ENCODE results near the gene IL17B. TPM values are rescaled to one million over a fixed set of nuclear protein-coding genes. Genes with fewer than 3 reads are reported as not detected.

The IL17B gene
- total and polyA plus RNA-seq, 7 donors, result 0.82 to 9.6 (median 4.8) TPM; not detected in 2

GRCh38 chr5:149410721-149411432, 31.8 kb upstream of the IL17B start:
- H3K9me3 ChIP-seq, result no peaks in the 10 kb centered on the region
- H3K36me3 ChIP-seq, result peaks cover 82 to 91% (median 86%) of the 10 kb centered on the region in 4 donors
- H3K27me3 ChIP-seq, result no peaks in the 10 kb centered on the region
- peak; percentile 84 for DNase-seq
- H3K4me1 ChIP-seq, result peaks cover 0 to 36% (median 29%) of the 10 kb centered on the region in 4 donors
- 63 to 75% methylated on average over 15 of the region's 15 CpGs for WGBS, 2 donors
- H3K27ac ChIP-seq, result peak overlapping the region; percentile 96 to 98 (median 98)
- intact Hi-C loops (cut with DNase I), result no loop called here
- peak overlapping the region; percentile 75 to 95 (median 84) for H3K4me3 ChIP-seq
- no peak for TF ChIP-seq EP300 (IDR thresholded peaks at IDR 0.05)
- TF ChIP-seq, protein P1, sequence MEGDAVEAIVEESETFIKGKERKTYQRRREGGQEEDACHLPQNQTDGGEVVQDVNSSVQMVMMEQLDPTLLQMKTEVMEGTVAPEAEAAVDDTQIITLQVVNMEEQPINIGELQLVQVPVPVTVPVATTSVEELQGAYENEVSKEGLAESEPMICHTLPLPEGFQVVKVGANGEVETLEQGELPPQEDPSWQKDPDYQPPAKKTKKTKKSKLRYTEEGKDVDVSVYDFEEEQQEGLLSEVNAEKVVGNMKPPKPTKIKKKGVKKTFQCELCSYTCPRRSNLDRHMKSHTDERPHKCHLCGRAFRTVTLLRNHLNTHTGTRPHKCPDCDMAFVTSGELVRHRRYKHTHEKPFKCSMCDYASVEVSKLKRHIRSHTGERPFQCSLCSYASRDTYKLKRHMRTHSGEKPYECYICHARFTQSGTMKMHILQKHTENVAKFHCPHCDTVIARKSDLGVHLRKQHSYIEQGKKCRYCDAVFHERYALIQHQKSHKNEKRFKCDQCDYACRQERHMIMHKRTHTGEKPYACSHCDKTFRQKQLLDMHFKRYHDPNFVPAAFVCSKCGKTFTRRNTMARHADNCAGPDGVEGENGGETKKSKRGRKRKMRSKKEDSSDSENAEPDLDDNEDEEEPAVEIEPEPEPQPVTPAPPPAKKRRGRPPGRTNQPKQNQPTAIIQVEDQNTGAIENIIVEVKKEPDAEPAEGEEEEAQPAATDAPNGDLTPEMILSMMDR (IDR thresholded peaks at IDR 0.05), result no peak
- TF ChIP-seq POLR2A (IDR thresholded peaks at IDR 0.05), result peak; percentile 2 to 32
- peak; percentile 65 to 73 (median 67) for TF ChIP-seq POLR2AphosphoS5 (IDR thresholded peaks at IDR 0.05)

DNA sequence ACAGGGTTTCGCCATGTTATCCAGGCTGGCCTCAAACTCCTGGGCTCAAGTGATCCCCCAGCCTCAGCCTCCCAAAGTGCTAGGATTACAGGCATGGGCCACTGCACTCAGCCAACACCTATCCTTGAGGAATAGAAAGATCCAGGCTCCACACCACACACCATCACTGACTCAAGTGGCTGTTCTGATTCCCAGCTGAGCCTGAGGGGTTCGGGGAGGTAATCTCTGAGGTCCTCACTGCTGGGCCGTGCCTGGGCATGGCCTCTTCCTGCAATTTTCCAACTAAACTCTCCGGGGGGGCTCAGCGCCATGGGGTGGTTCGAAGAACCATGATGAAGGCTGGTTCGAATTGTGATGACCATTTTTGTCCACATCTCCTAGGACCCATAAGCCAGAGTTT, 31.0 kb upstream of the IL17B start:
- peak; percentile 56 for DNase-seq
- Histone ChIP-seq H3K27ac (peak overlapping the region; percentile 96 to 98 (median 98)), H3K27me3 (no peaks in the 10 kb centered on the region), H3K4me1 (peaks cover 0 to 36% (median 29%) of the 10 kb centered on the region in 4 donors), H3K9me3 (no peaks in the 10 kb centered on the region), H3K4me3 (peak overlapping the region; percentile 75 to 95 (median 84)), H3K36me3 (peaks cover 77 to 82% (median 78%) of the 10 kb centered on the region in 4 donors)
- TF ChIP-seq, protein P1 (IDR thresholded peaks at IDR 0.05), result no peak
- TF ChIP-seq EP300 (IDR thresholded peaks at IDR 0.05) (no peak), POLR2A (IDR thresholded peaks at IDR 0.05) (no peak), POLR2AphosphoS5 (IDR thresholded peaks at IDR 0.05) (peak in 3 of 4 donors; percentile 2 to 68 (median 33))
- intact Hi-C loops (cut with DNase I), result no loop called here
- 81 to 88% methylated on average over 7 of the region's 7 CpGs for WGBS, 2 donors

GRCh38 chr5:149409268-149409948, 30.3 kb upstream of the IL17B start:
- Histone ChIP-seq H3K27me3 (no peaks in the 10 kb centered on the region), H3K36me3 (peaks cover 70 to 76% (median 71%) of the 10 kb centered on the region in 4 donors), H3K4me3 (peak overlapping the region; percentile 75 to 95 (median 84)), H3K9me3 (no peaks in the 10 kb centered on the region), H3K4me1 (peaks cover 0 to 36% (median 29%) of the 10 kb centered on the region in 4 donors), H3K27ac (peak overlapping the region; percentile 96 to 98 (median 98))
- 85 to 88% methylated on average over 6 of the region's 6 CpGs for WGBS, 2 donors
- intact Hi-C loops (cut with DNase I), result no loop called here
- peak; percentile 66 for DNase-seq
- TF ChIP-seq, protein P1 (IDR thresholded peaks at IDR 0.05), result no peak
- peak; percentile 13 to 34 for TF ChIP-seq POLR2A (IDR thresholded peaks at IDR 0.05)
- TF ChIP-seq POLR2AphosphoS5 (IDR thresholded peaks at IDR 0.05), result peak; percentile 47 to 59 (median 54)
- no peak for TF ChIP-seq EP300 (IDR thresholded peaks at IDR 0.05)

GRCh38 chr5:149408252-149409099, 29.4 kb upstream of the IL17B start:
- Histone ChIP-seq H3K4me1 (peaks cover 0 to 36% (median 31%) of the 10 kb centered on the region in 4 donors), H3K9me3 (no peaks in the 10 kb centered on the region), H3K36me3 (peaks cover 61 to 66% (median 63%) of the 10 kb centered on the region in 4 donors), H3K27ac (peak overlapping the region; percentile 96 to 98 (median 98)), H3K27me3 (no peaks in the 10 kb centered on the region), H3K4me3 (peak overlapping the region; percentile 75 to 95 (median 84))
- peak; percentile 65 for DNase-seq
- TF ChIP-seq, protein P1 (IDR thresholded peaks at IDR 0.05), result no peak
- peak; percentile 48 to 72 (median 50) for TF ChIP-seq POLR2AphosphoS5 (IDR thresholded peaks at IDR 0.05)
- peak in 1 of 2 donors; percentile 6 for TF ChIP-seq POLR2A (IDR thresholded peaks at IDR 0.05)
- WGBS, 2 donors, result 78 to 86% methylated on average over 12 of the region's 12 CpGs
- intact Hi-C loops (cut with DNase I), result no loop called here
